ENCODE data around the gene TNFAIP8L2. TPM values are rescaled to one million over a fixed set of nuclear protein-coding genes. Genes with fewer than 3 reads are reported as not detected.
A peak's percentile ranks its signal among the peaks of the same experiment; 100 is the strongest.
"Not testable (repeated sequence)": the region's sequence is repeated elsewhere in the genome, so short reads cannot be mapped to it uniquely, and the experiment has no call there.

Gene TNFAIP8L2
- total and polyA plus RNA-seq, 2 of the 8 experiments (the other 6 are each of a cell fraction or from before 2014, with no cell fraction given): not detected

GRCh38 chr1:151188667-151189066 lies 32.2 kb downstream of the TNFAIP8L2 start:
- H3K4me1 ChIP-seq (replicated peaks in 1 of 4; ENCODE audit: control insufficient read depth in 3 of 4, insufficient read depth in 4 of 4, low read length in 3 of 4); H4K8ac ChIP-seq (ENCODE audit: extremely low read depth, insufficient read depth, low read length); H2BK12ac ChIP-seq (ENCODE audit: low read depth, low read length); H2BK5ac ChIP-seq (ENCODE audit: low read depth, low read length); H2BK20ac ChIP-seq (ENCODE audit: low read length); H3K23ac ChIP-seq (ENCODE audit: insufficient read length); H3K27ac ChIP-seq (ENCODE audit: low read depth, low read length); H2BK15ac ChIP-seq (ENCODE audit: low read length); H3K79me1 ChIP-seq (ENCODE audit: low read depth, low read length); H3K4ac ChIP-seq (replicated peaks; ENCODE audit: insufficient read length, low read depth, low read length); H4K5ac ChIP-seq (ENCODE audit: insufficient read length, low read depth, low read length); H2BK120ac ChIP-seq (replicated peaks; ENCODE audit: low read depth, low read length); H3K56ac ChIP-seq (replicated peaks; ENCODE audit: insufficient read length, low read depth, low read length); DNase-seq (ENCODE audit: low read depth in 1 of 2, low spot score in 2 of 2); H4K20me1 ChIP-seq (replicated peaks in 1 of 2; ENCODE audit: control insufficient read depth in 1 of 2, insufficient read depth in 2 of 2, low read length in 2 of 2); H3K27me3 ChIP-seq (replicated peaks in 1 of 4; ENCODE audit: control insufficient read depth in 3 of 4, extremely low read depth in 1 of 4, insufficient read depth in 3 of 4, low read length in 3 of 4); H3K18ac ChIP-seq (ENCODE audit: extremely low read depth, low read length); FAIRE-seq; H4K91ac ChIP-seq (replicated peaks; ENCODE audit: insufficient read length, low read length); H3K14ac ChIP-seq (ENCODE audit: insufficient read length); H2AK5ac ChIP-seq (ENCODE audit: low read depth, low read length); H3K23me2 ChIP-seq (ENCODE audit: low read depth, low read length); H2AFZ ChIP-seq (ENCODE audit: low read length); H3K9me3 ChIP-seq (ENCODE audit: insufficient read depth in 2 of 2, low read depth in 1 of 2, low read length in 1 of 2): not testable (repeated sequence)
- Histone ChIP-seq H3K4me3 (ENCODE audit: extremely low read depth in 1 of 4, insufficient read depth in 2 of 4, low read depth in 3 of 4, low read length in 4 of 4) (peak overlapping the region; percentile 70 to 98 (median 95); a peak in 5 of 8 replicates), H3K36me3 (ENCODE audit: control insufficient read depth in 2 of 4, insufficient read depth in 4 of 4, low read length in 3 of 4) (peaks cover 6 to 24% (median 20%) of the 10 kb centered on the region in 4 experiments; a peak in 7 of 8 replicates), H3K4me2 (ENCODE audit: insufficient read depth in 1 of 2, low read depth in 2 of 2, low read length in 2 of 2) (peak overlapping the region; percentile 70 to 73), H3K9ac (replicated peaks in 1 of 4; ENCODE audit: extremely low read depth in 1 of 4, low read depth in 3 of 4, low read length in 3 of 4) (peak overlapping the region in 1 of 4 experiments; percentile 52; a peak in 2 of 7 replicates), H3K79me2 (ENCODE audit: control insufficient read depth in 1 of 2, insufficient read depth in 2 of 2, low read length in 2 of 2) (peaks cover 7 to 33% of the 10 kb centered on the region in 2 experiments)
- POLR2A ChIA-PET (ENCODE audit: partially characterized antibody): interaction anchor here (1.0 to 2.7 kb wide), 9 partner anchors 10 to 141 kb away, joined by 3 to 13 read pairs (median 6); partner anchors contain the start of genes C1orf56 and ZNF687
- WGBS, 2 experiments (ENCODE audit: extremely low coverage in 1 of 2, insufficient coverage in 1 of 2, insufficient read length in 1 of 2, insufficient replicate concordance in 2 of 2, low coverage in 1 of 2, low lambda C conversion rate in 2 of 2, missing lambda C conversion rate in 1 of 2): 84% methylated on average over 8 of the region's 8 CpGs; no CpG with 5 or more reads in 1 of the 2 experiments
- CTCF ChIA-PET (ENCODE audit: partially characterized antibody): interaction anchor here (1.0 to 1.2 kb wide), 3 partner anchors 13 to 63 kb away, joined by 3 to 5 read pairs (median 4); partner anchors contain the start of gene TMOD4

All from H1 (cell line).